ENCODE measurements around the gene FBXW9.

Gene FBXW9

GRCh38 chr19:12641456-12641855, 55.0 kb downstream of the FBXW9 start:
- Histone ChIP-seq H3K9me3 (no peaks in the 10 kb centered on the region), H3K4me1 (ENCODE audit: control insufficient read depth in 1 of 2, insufficient read depth in 1 of 2, low read depth in 1 of 2, low read length in 1 of 2) (peaks cover 13 to 16% of the 10 kb centered on the region in 2 experiments), H3K4me3 (ENCODE audit: low read depth in 1 of 2, low read length in 1 of 2) (no peak overlapping the region), H3K27me3 (no peaks in the 10 kb centered on the region), H3K27ac (no peak overlapping the region), H3K36me3 (peaks cover 37% of the 10 kb centered on the region)
- TF ChIP-seq CTCF (IDR thresholded peaks at IDR 0.05): no peak

- peak overlapping the region in 1 of 2 experiments; percentile 4 for H3K4me3 ChIP-seq (ENCODE audit: low read depth in 1 of 2, low read length in 1 of 2)
- H3K9me3 ChIP-seq: no peaks in the 10 kb centered on the region
- peaks cover 24% of the 10 kb centered on the region for H3K36me3 ChIP-seq
- TF ChIP-seq CTCF (IDR thresholded peaks at IDR 0.05): peak; percentile 91
- H3K4me1 ChIP-seq (ENCODE audit: control insufficient read depth in 1 of 2, insufficient read depth in 1 of 2, low read depth in 1 of 2, low read length in 1 of 2): peaks cover 8 to 9% of the 10 kb centered on the region in 2 experiments
- peak overlapping the region; percentile 38 for H3K27ac ChIP-seq
- H3K27me3 ChIP-seq: no peaks in the 10 kb centered on the region
Measured at GRCh38 chr19:12639901-12640613, 56.4 kb downstream of the FBXW9 start.

Data from neutrophil (primary cell).